Measurements from ENCODE around the gene TSGA10.

TSGA10 gene, protein sequence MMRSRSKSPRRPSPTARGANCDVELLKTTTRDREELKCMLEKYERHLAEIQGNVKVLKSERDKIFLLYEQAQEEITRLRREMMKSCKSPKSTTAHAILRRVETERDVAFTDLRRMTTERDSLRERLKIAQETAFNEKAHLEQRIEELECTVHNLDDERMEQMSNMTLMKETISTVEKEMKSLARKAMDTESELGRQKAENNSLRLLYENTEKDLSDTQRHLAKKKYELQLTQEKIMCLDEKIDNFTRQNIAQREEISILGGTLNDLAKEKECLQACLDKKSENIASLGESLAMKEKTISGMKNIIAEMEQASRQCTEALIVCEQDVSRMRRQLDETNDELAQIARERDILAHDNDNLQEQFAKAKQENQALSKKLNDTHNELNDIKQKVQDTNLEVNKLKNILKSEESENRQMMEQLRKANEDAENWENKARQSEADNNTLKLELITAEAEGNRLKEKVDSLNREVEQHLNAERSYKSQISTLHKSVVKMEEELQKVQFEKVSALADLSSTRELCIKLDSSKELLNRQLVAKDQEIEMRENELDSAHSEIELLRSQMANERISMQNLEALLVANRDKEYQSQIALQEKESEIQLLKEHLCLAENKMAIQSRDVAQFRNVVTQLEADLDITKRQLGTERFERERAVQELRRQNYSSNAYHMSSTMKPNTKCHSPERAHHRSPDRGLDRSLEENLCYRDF

DNA sequence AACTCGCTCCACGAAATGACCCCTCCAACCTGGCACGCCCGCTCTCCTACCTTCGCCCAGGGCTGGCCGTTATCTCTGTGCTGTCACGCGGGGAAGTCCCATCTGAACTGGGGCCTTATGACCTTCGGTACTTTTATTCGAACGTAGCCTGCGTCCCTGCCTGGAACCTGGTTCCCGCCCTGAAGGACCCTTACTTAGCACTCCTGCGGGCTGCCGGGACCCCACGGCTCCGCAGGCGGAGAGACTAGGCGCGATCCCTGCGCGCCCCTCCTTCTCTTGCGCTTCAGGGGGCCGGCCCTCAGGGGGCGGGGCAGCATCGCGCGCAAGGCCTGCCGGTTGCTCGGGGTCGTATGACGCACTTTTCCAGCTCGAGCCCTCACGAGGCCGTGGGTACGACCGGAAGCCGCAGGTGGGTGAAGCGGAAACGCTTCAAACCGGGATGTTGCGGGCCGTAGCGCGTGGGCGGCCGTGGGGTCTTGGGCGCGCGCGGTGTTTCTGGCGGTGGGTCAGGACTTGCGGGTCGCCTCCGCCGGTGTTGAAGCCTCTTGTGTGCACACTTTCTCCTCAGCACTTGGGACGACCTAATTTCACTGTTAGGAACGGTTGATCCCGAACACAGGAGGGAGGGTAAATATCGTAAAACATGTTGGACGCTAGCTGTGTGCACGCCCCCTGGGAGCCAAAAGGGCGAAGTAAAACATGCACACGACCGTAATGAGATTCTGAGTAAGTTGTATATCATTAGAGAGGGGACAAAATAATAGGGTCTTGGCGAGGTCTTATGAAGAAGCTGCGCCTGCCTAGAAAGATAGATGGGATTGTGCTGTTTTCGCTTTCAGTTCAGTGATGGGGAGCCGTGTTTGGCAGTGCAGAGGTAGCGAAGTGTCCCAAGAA lies at the start of gene TSGA10, which contains the start of gene LIPT1:
TSS of gene TSGA10 (minus strand) at position 300 of the 894 bp plus-strand sequence. CDS start 45,503 bp downstream, outside the sequence.
TSS of gene LIPT1 (plus strand) at position 325 of the 894 bp plus-strand sequence. CDS start 6,991 bp downstream, outside the sequence.
- Histone ChIP-seq H3K79me2 (peaks cover 7% of the 10 kb centered on the region), H3K4me2 (ENCODE audit: low read length) (peak within 1 kb of the TSS; percentile 75), H3K9me3 (ENCODE audit: control insufficient read depth, low read length) (no peaks in the 10 kb centered on the region), H3K4me3 (ENCODE audit: low read depth, low read length) (peak within 1 kb of the TSS; percentile 85), H3K27me3 (ENCODE audit: control insufficient read depth, insufficient read depth, low read length) (no peaks in the 10 kb centered on the region), H2AFZ (peak within 1 kb of the TSS; percentile 96), H3K36me3 (ENCODE audit: control insufficient read depth, insufficient read depth, low read length) (no peaks in the 10 kb centered on the region), H3K4me1 (peaks cover 11% of the 10 kb centered on the region), H3K9ac (peak within 1 kb of the TSS; percentile 21), H3K27ac (peak within 1 kb of the TSS; percentile 72)
- TF ChIP-seq, protein P1, sequence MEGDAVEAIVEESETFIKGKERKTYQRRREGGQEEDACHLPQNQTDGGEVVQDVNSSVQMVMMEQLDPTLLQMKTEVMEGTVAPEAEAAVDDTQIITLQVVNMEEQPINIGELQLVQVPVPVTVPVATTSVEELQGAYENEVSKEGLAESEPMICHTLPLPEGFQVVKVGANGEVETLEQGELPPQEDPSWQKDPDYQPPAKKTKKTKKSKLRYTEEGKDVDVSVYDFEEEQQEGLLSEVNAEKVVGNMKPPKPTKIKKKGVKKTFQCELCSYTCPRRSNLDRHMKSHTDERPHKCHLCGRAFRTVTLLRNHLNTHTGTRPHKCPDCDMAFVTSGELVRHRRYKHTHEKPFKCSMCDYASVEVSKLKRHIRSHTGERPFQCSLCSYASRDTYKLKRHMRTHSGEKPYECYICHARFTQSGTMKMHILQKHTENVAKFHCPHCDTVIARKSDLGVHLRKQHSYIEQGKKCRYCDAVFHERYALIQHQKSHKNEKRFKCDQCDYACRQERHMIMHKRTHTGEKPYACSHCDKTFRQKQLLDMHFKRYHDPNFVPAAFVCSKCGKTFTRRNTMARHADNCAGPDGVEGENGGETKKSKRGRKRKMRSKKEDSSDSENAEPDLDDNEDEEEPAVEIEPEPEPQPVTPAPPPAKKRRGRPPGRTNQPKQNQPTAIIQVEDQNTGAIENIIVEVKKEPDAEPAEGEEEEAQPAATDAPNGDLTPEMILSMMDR (IDR thresholded peaks at IDR 0.05) = peak; percentile 15

DNA sequence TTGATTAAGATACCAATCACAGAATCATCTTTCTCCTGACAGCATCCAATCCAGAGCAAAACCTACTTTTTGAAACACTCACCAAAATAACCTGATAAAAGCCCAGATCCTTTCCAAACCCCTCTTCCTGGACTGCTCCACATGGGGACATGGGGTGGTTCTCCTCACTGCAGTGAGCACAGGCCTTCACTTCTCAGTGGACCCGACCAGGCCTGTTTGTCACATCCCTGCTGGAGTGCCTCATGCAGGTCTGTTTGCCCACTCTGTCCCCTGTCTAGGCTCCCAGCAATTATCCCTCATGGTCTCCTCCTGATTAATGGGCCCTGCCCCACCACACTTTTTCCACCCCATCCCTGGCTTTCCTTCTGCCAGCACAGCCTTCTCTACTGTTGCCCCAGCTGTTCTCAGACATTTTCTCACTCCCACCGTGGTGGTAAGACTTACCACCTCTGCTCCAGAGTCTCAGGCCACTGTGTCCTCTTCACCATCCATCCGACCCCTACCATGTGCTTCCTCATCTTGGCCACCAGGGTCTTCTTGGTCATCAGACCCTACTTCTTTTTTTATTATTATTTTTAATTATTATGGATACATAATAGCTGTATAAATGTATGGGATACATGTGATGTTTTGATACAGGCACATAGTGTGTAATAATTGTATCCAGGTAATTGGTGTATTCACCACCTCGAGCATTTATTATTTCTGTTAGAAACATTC lies 47.4 kb upstream of the TSGA10 start:
- H3K27me3 ChIP-seq (ENCODE audit: control insufficient read depth, insufficient read depth, low read length) = no peaks in the 10 kb centered on the region
- no peak overlapping the region for H2AFZ ChIP-seq
- H3K4me2 ChIP-seq (ENCODE audit: low read length) = no peak overlapping the region
- no peaks in the 10 kb centered on the region for H3K9me3 ChIP-seq (ENCODE audit: control insufficient read depth, low read length)
- H3K9ac ChIP-seq = no peak overlapping the region
- no peaks in the 10 kb centered on the region for H3K79me2 ChIP-seq
- no peaks in the 10 kb centered on the region for H3K36me3 ChIP-seq (ENCODE audit: control insufficient read depth, insufficient read depth, low read length)
- no peak overlapping the region for H3K4me3 ChIP-seq (ENCODE audit: low read depth, low read length)
- H3K27ac ChIP-seq = no peak overlapping the region
- TF ChIP-seq, protein P1 (IDR thresholded peaks at IDR 0.05) = no peak
- H3K4me1 ChIP-seq = no peaks in the 10 kb centered on the region

DNA sequence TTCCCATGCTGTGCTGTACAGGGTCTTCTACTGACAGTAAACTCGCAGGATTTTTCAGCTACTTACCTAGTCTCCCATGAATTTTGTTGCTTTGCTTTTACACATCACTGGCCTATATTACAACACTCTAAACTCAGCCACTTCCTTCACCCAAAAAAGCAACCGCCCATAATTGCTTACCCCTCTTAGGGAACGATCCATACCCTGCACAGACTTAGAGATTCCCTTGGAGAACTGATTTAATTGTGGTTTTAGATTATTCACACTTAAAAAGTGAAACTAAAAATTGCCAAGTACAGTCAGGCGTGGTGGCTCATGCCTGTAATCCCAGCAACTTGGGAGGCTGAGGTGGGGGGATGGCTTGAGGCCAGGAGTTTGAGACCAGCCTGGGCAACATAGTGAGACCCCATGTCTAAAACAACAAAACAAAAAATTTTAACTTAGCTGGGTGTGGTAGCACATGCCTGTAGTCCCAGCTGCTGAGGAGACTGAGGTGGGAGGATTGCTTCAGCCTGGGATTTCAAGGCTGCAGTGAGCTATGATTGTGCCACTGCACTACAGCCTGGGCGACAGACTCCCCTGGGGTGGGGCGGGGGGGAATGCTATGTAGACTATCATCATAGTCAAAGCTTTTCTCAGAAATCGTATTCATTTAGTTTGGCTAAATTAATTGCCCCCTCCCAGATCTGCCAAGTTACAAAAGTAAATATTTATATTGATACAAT lies 45.5 kb upstream of the TSGA10 start:
- Histone ChIP-seq H3K27me3 (ENCODE audit: control insufficient read depth, insufficient read depth, low read length) (no peaks in the 10 kb centered on the region), H3K36me3 (ENCODE audit: control insufficient read depth, insufficient read depth, low read length) (no peaks in the 10 kb centered on the region), H3K9ac (no peak overlapping the region), H3K4me3 (ENCODE audit: low read depth, low read length) (no peak overlapping the region), H3K4me1 (no peaks in the 10 kb centered on the region), H3K9me3 (ENCODE audit: control insufficient read depth, low read length) (no peaks in the 10 kb centered on the region), H3K27ac (no peak overlapping the region), H2AFZ (no peak overlapping the region), H3K79me2 (no peaks in the 10 kb centered on the region), H3K4me2 (ENCODE audit: low read length) (no peak overlapping the region)
- TF ChIP-seq, protein P1 (IDR thresholded peaks at IDR 0.05) = no peak
